Immature natural killer cell (primary cell): Measurements from ENCODE around the gene RUSC2. TPM values are rescaled to one million over a fixed set of nuclear protein-coding genes. Genes with fewer than 3 reads are reported as not detected.
"Not testable (repeated sequence)": the region's sequence is repeated elsewhere in the genome, so short reads cannot be mapped to it uniquely, and the experiment has no call there.

Experiments used
- DNase-seq, 3 donors: peaks; one replicate each; pipeline ENCODE4 v3.0.0; 2022; ENCODE audit warnings: mixed read lengths in 1 of 3
- H3K27ac Mint-ChIP-seq, 6 donors: one replicate each; pipeline ENCODE4 v1.8.0; 2020; ENCODE audit warnings: mixed read lengths in 6 of 6, mild to moderate bottlenecking in 5 of 6, inconsistent platforms in 4 of 6, moderate library complexity in 3 of 6
- H3K27me3 Mint-ChIP-seq, 3 donors: one replicate each; pipeline ENCODE4 v1.8.0; 2020 to 2021; ENCODE audit warnings: low read depth in 3 of 3, mild to moderate bottlenecking in 3 of 3, mixed read lengths in 3 of 3, moderate library complexity in 3 of 3, inconsistent platforms in 1 of 3
- H3K36me3 Mint-ChIP-seq, 3 donors: one replicate each; pipeline ENCODE4 v1.8.0; 2020; ENCODE audit warnings: mixed read lengths in 3 of 3, inconsistent platforms in 2 of 3, mild to moderate bottlenecking in 2 of 3
- H3K4me1 Mint-ChIP-seq, 2 donors: one replicate each; pipeline ENCODE4 v1.8.0; 2020; ENCODE audit warnings: inconsistent platforms in 2 of 2, mild to moderate bottlenecking in 2 of 2, mixed read lengths in 2 of 2, moderate library complexity in 1 of 2
- H3K4me3 Mint-ChIP-seq, 5 donors: one replicate each; pipeline ENCODE4 v1.8.0; 2020; ENCODE audit warnings: mild to moderate bottlenecking in 5 of 5, mixed read lengths in 5 of 5, inconsistent platforms in 3 of 5, moderate library complexity in 3 of 5
- H3K9me3 Mint-ChIP-seq, 6 donors: one replicate each; pipeline ENCODE4 v1.8.0; 2020; ENCODE audit warnings: mild to moderate bottlenecking in 6 of 6, mixed read lengths in 6 of 6, inconsistent platforms in 4 of 6, moderate library complexity in 3 of 6
- polyA plus RNA-seq, 3 donors: library from polyadenylated mRNA; unstranded; fragments of 300-500 nt; fragmentation: Illumina TruSeq; gene quantifications; one replicate each; pipeline ENCODE4 v1.2.3, GENCODE V29; 2021

The RUSC2 gene, protein sequence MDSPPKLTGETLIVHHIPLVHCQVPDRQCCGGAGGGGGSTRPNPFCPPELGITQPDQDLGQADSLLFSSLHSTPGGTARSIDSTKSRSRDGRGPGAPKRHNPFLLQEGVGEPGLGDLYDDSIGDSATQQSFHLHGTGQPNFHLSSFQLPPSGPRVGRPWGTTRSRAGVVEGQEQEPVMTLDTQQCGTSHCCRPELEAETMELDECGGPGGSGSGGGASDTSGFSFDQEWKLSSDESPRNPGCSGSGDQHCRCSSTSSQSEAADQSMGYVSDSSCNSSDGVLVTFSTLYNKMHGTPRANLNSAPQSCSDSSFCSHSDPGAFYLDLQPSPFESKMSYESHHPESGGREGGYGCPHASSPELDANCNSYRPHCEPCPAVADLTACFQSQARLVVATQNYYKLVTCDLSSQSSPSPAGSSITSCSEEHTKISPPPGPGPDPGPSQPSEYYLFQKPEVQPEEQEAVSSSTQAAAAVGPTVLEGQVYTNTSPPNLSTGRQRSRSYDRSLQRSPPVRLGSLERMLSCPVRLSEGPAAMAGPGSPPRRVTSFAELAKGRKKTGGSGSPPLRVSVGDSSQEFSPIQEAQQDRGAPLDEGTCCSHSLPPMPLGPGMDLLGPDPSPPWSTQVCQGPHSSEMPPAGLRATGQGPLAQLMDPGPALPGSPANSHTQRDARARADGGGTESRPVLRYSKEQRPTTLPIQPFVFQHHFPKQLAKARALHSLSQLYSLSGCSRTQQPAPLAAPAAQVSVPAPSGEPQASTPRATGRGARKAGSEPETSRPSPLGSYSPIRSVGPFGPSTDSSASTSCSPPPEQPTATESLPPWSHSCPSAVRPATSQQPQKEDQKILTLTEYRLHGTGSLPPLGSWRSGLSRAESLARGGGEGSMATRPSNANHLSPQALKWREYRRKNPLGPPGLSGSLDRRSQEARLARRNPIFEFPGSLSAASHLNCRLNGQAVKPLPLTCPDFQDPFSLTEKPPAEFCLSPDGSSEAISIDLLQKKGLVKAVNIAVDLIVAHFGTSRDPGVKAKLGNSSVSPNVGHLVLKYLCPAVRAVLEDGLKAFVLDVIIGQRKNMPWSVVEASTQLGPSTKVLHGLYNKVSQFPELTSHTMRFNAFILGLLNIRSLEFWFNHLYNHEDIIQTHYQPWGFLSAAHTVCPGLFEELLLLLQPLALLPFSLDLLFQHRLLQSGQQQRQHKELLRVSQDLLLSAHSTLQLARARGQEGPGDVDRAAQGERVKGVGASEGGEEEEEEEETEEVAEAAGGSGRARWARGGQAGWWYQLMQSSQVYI (N-terminal part only)
- under 1 TPM in 2 of 3 donors, not detected in 1; 0.44 to 0.69 TPM for polyA plus RNA-seq

DNA sequence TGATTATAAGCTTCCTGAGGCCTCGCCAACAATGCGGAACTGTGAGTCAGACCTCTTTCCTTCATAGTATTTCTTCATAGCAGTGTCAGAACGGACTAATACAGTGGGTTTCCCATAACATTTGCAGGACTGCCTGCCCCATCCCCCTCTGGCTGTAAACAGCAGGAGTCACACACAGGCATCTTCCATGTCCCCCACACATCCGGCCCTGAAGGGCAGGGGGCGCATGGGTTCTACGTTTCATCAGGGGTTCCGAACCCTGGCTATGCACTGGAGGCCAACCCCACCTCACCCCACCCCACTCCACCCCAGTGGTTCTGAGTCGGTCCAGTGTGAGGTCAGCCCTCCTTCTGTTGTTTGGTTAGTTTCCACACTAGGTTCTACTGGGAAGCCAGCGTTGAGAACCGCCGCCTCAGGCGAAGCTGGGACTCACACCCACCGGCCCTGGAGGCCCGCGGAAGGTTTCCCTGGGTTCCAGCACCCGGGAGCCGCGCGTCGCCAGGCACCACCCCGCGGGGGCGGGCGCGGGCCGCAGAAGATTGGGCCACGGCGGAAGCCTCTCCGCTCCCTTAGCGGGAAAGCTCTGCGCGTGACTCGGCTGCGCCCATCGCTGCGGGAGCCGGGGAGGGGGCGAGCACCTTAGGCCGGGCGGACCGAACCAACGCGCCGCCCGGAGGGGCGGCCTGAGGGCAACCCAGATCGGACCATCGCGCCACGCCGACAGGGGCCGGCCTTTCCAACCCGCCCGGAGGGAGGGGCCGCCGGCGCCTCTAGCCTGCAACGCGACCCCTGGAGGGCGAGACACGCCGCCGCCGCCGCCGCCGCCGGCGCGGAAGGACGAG is at the start of gene RUSC2:
RUSC2 (plus strand) TSS at position 799 of the 842 bp plus-strand sequence. CDS start 56,411 bp downstream, outside the sequence.
- H3K27me3 Mint-ChIP-seq = peaks cover 0 to 8% (median 4%) of the 10 kb centered on the region in 3 donors
- peak; percentile 53 to 64 (median 58) for DNase-seq
- peak within 1 kb of the TSS; percentile 80 to 85 (median 84) for H3K4me3 Mint-ChIP-seq
- peaks cover 17 to 35% of the 10 kb centered on the region in 2 donors for H3K4me1 Mint-ChIP-seq
- no peaks in the 10 kb centered on the region for H3K9me3 Mint-ChIP-seq
- peak within 1 kb of the TSS in 4 of 6 donors; percentile 7 to 51 (median 24) for H3K27ac Mint-ChIP-seq
- H3K36me3 Mint-ChIP-seq = no peaks in the 10 kb centered on the region

DNA sequence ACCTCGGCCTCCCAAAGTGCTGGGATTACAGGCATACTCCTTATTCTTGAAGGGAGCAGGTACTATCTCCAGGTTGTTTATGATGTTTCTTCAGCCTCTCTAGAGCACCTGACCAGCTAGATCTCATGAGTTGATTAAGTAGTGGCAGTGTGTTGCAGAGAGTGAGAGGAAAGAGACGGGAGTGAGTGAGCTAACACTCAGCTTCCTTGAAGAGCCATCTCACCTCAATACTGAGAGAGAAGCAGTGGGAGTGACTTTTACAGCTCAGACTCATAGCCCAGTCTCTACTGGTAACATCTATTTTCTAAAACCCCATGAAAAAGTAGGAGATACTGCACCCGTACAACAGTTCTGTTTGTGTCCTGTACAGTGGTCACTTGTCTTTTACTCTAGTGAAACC is 43.9 kb upstream of the RUSC2 start:
- Mint-ChIP-seq H3K36me3 (no peaks in the 10 kb centered on the region), H3K27ac (no peak overlapping the region), H3K4me3 (no peak overlapping the region), H3K4me1 (no peaks in the 10 kb centered on the region), H3K27me3 (peaks cover 2 to 4% (median 2%) of the 10 kb centered on the region in 3 donors), H3K9me3 (no peaks in the 10 kb centered on the region)
- no peak for DNase-seq

DNA sequence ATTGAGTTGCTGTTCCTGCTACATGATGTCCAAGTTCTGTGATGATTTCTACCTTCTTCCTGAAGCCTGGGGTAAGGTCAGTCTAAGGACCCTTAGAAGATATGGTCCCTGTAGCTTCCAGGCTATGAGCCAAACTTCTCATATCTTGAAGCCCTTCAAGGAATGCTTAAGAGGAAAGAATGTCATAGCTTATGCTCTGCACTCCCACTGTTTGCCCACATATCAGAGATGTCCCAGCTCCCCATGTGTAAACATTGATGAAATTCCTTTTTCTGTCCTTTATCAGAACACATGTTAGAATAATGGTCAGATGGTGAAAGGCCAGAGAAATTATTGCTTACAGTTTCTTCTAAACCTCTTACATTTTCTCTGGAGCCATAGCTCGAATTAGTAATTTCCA is 41.4 kb upstream of the RUSC2 start:
- Mint-ChIP-seq H3K27me3 (peaks cover 3 to 16% (median 8%) of the 10 kb centered on the region in 3 donors), H3K9me3 (no peaks in the 10 kb centered on the region), H3K27ac (no peak overlapping the region), H3K4me1 (no peaks in the 10 kb centered on the region), H3K36me3 (no peaks in the 10 kb centered on the region), H3K4me3 (no peak overlapping the region)
- no peak for DNase-seq

DNA sequence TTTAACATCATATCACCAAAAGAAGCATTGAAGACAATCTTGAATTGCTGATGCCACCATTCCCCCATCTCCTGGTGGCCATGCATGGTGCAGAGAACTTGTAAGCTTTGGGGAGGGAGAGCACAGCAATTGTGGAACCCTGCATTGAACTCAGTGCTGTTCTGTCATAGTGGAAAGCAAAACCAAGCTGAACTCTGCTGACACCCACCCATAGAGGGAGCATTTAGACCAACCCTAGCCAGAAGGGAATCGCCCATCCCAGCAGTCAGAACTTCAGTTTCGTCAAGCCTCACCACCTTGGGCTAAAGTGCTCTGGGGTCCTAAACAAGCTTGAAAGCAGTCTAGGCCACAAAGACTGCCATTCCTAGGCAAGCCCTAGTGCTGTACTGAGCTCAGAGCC is 37.4 kb upstream of the RUSC2 start:
- H3K9me3 Mint-ChIP-seq = peaks cover 0 to 9% (median 3%) of the 10 kb centered on the region in 6 donors
- no peak overlapping the region for H3K4me3 Mint-ChIP-seq
- no peak overlapping the region for H3K27ac Mint-ChIP-seq
- no peaks in the 10 kb centered on the region for H3K36me3 Mint-ChIP-seq
- no peak for DNase-seq
- peaks cover 3 to 17% (median 8%) of the 10 kb centered on the region in 3 donors for H3K27me3 Mint-ChIP-seq
- H3K4me1 Mint-ChIP-seq = no peaks in the 10 kb centered on the region

DNA sequence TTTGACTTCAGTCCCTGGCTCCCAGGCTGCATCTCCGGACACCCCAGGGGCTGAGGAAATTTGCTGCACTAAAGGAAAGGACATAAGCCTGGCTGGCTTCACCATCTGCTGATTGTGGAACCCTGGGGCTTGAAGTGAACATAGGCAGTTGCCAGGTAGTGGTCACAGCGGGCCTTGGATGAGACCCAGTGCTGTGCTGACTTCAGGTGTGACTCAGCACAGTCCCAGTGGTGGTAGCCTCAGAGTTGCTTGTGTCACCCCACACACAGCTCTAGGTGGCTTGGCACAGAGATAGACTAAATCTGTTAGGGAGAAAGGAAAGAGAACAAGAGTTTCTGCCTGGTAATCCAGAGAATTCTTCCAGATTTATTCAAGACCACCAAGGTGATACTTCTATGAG is 36.1 kb upstream of the RUSC2 start:
- Mint-ChIP-seq H3K36me3 (no peaks in the 10 kb centered on the region), H3K4me1 (no peaks in the 10 kb centered on the region), H3K27ac (no peak overlapping the region), H3K27me3 (peaks cover 4 to 17% (median 8%) of the 10 kb centered on the region in 3 donors), H3K9me3 (peaks cover 0 to 9% (median 3%) of the 10 kb centered on the region in 6 donors), H3K4me3 (no peak overlapping the region)
- no peak for DNase-seq

DNA sequence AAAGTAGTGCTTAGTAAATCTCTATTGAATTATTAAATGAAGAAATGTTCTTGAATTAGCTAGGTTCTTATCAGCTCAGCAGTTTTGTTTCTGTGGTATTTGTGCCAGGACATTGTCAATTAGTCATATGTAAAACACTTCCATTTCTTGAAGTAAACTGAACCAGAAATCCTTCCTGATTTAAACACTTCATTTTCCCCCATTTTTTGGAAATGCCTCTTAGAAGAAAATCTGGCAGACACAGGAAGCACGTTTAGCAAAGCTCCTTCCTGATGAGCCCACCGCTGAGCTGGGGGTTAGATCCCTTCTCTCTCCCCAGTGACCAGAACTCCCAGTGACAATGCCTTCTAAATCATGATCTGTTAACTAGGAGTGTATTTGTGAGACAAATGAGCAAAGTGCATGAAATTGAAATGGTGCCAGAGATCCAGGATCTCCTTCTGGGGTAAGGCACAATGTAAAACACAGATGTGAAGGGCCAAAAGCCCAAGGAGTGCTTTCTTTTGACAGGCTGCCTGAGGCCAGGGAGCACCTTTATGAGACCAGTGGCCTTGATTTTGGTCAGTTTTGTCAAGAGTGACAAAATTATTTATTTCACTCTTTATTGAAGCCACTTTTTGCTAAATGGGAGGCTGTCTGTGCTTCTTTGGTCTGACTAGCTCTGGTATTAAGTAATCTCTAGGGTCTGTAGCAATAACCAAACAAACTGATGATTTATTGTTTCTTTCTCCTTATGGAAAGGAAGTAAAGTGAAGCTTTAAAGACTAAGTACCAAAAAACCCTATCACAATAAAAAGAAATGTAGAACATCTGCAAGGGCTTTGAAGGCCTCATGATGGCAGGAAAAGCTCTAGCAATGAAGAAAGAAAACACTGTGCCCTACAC is 25.5 kb upstream of the RUSC2 start:
- H3K4me1 Mint-ChIP-seq = no peaks in the 10 kb centered on the region
- H3K27me3 Mint-ChIP-seq = peaks cover 8 to 18% (median 14%) of the 10 kb centered on the region in 3 donors
- H3K27ac Mint-ChIP-seq = no peak overlapping the region
- peaks cover 0 to 4% (median 0%) of the 10 kb centered on the region in 3 donors for H3K36me3 Mint-ChIP-seq
- no peak overlapping the region for H3K4me3 Mint-ChIP-seq
- peaks cover 2 to 13% (median 7%) of the 10 kb centered on the region in 6 donors for H3K9me3 Mint-ChIP-seq
- DNase-seq = no peak

DNA sequence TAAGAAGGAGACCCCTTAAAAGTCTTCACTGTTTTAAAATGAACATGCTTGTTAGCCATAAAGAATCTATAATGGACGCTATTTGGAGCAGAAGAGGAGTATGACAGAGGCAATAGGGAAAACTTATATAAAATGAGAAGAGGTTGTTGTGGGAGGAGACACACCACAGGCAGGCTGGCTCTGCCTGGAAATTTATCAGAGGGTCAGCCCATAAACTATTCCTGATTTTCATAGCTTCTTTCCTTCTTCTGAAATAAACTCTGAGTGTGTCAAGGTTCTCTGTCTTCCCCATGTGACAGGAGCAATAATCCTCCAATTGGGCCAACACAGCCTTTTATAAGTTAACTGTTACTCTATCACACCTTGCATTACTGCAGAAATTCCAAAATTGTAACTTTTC is 19.6 kb upstream of the RUSC2 start:
- peaks cover 2% of the 10 kb centered on the region in 3 donors for H3K27me3 Mint-ChIP-seq
- no peaks in the 10 kb centered on the region for H3K4me1 Mint-ChIP-seq
- H3K36me3 Mint-ChIP-seq = no peaks in the 10 kb centered on the region
- no peaks in the 10 kb centered on the region for H3K9me3 Mint-ChIP-seq
- no peak overlapping the region for H3K4me3 Mint-ChIP-seq
- DNase-seq = no peak
- no peak overlapping the region for H3K27ac Mint-ChIP-seq

DNA sequence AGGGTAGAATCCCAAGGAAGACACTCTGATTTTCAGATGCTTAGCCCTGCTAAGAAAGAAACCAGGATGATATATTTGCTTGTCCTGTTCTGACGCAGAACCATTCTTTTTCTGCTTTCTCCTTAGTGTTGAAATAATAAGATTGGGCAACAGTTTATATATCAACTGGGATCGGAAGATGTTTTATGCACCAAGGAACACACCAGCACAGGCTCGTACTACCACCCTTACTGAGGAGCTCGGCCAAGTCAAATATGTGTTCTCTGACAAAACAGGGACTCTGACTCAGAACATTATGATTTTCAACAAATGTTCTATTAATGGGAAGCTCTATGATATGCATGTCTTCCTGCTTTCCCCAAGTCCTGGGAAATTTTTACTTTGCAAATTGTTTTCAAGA is 19.0 kb upstream of the RUSC2 start:
- Mint-ChIP-seq H3K4me3 (no peak overlapping the region), H3K4me1 (no peaks in the 10 kb centered on the region), H3K36me3 (no peaks in the 10 kb centered on the region), H3K9me3 (no peaks in the 10 kb centered on the region), H3K27me3 (peaks cover 2 to 3% (median 2%) of the 10 kb centered on the region in 3 donors), H3K27ac (no peak overlapping the region)
- no peak for DNase-seq

DNA sequence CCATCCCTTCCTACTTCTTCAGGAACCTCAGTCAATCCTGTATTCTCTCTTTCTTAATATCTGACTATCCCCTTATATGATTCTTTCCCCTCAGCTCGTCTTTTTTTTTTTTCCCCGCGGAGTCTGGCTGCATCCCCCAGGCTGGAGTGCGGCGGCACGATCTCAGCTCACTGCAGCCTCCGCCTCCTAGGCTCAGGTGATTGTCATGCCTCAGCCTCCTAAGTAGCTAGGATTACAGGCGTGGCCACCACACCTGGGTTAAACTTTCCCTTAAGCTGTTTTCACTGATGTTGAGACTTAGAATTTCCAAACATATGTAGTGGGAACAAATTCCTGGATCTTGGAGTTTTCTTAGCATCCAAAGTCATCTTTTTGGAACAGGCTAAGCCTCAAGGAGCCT is 13.3 kb upstream of the RUSC2 start:
- Mint-ChIP-seq H3K36me3 (no peaks in the 10 kb centered on the region), H3K4me1 (no peaks in the 10 kb centered on the region), H3K4me3 (no peak overlapping the region), H3K27me3 (peaks cover 2 to 11% (median 3%) of the 10 kb centered on the region in 3 donors), H3K27ac (no peak overlapping the region), H3K9me3 (no peaks in the 10 kb centered on the region)
- no peak for DNase-seq

DNA sequence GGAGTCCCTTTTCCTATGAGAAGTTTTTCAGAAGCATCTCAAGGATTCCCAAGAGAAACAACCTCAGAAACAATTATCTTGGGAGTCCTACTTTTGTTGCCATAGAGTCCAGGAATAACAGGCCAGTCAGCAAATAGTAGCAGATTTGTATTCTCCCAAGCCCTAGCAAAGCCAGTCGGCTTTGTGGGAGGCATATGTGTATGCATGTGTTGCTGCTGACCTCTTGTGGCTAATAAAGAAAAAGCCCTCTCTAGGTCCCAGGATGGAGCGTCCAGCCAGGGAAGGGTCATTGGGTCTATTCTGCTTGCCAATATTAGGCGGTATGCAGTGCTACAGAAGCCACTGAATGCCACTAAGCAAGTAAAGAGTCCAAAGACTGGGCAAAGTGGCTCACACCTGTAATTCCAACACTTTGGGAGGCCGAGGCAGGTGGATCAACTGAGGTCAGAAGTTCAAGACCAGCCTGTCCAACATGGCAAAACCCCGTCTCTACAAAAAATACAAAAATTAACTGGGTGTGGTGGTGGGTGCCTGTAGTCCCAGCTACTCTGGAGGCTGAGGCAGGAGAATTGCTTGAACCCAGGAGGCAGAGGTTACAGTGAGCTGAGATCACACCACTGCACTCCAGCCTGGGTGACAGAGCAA is 12.6 kb upstream of the RUSC2 start:
- peak; percentile 18 to 45 (median 25) for DNase-seq
- not testable (repeated sequence) for H3K9me3 Mint-ChIP-seq, H3K27ac Mint-ChIP-seq, H3K36me3 Mint-ChIP-seq, H3K4me3 Mint-ChIP-seq, H3K4me1 Mint-ChIP-seq
- H3K27me3 Mint-ChIP-seq = peaks cover 2 to 11% (median 3%) of the 10 kb centered on the region in 3 donors

DNA sequence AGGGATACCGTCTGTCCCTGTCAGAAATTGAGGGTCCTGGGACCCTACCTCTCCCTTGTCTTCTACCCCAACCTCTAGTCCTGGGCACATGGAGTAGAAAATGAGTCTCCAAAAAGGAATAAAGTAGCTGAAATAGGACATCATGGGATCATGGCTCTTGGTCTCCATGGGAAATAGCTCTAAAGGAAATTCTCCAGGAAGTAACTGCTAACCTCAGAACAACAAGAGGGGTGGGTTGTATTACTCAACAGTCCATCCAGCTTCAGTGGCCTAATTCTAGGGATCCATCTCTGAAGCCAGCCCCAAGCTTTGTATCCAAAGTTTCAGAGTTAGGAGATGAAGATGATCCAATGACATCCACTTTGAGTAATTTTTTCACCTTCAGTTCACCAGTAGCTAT is 11.0 kb upstream of the RUSC2 start:
- H3K4me3 Mint-ChIP-seq = no peak overlapping the region
- DNase-seq = no peak
- H3K4me1 Mint-ChIP-seq = no peaks in the 10 kb centered on the region
- peaks cover 2 to 11% (median 3%) of the 10 kb centered on the region in 3 donors for H3K27me3 Mint-ChIP-seq
- no peak overlapping the region for H3K27ac Mint-ChIP-seq
- H3K36me3 Mint-ChIP-seq = no peaks in the 10 kb centered on the region
- no peaks in the 10 kb centered on the region for H3K9me3 Mint-ChIP-seq
